PC-3 (cell line): Measurements from ENCODE around the gene RAMP1. TPM values are rescaled to one million over a fixed set of nuclear protein-coding genes. Genes with fewer than 3 reads are reported as not detected.
A peak's percentile ranks its signal among the peaks of the same experiment; 100 is the strongest.

Source experiments
- ATAC-seq: fragments of 200-7000 bp; cut with Tn5 transposase; 2 replicates; pipeline ENCODE4 v1.9.1; 2020; ENCODE audit warnings: mild to moderate bottlenecking, moderate library complexity
- BruUV-seq: library from RNA; stranded (reverse); fragments of 400-500 nt; replicated peaks from 2 replicates; lab custom pipeline; 2021; lab: Mats Ljungman, UMichigan
- CTCF ChIA-PET: fragments of 300-600 bp; sonication (Branson Sonifier 250); formaldehyde crosslinking; loops from one replicate; lab custom pipeline; 2022; ENCODE audit warnings: antibody characterized with exemption; lab: Charles Lee
- POLR2A ChIA-PET: fragments of 300-600 bp; sonication (Branson Sonifier 250); formaldehyde crosslinking; loops from one replicate; lab custom pipeline; 2022; ENCODE audit warnings: antibody characterized with exemption; ENCODE audit not compliant: unreplicated experiment; lab: Charles Lee
- DNase-seq: peaks from one replicate; pipeline ENCODE4 v3.0.0-alpha.2; 2015
- H2AFZ ChIP-seq: fragments of 300-600 bp; sonication (generic); 2 replicates; pipeline ENCODE4 v1.6.0; 2016; ENCODE audit warnings: antibody characterized with exemption, low read length
- H3F3A ChIP-seq: fragments of 300-600 bp; sonication (generic); one replicate; pipeline ENCODE4 v1.6.0; 2017; ENCODE audit warnings: antibody characterized with exemption, low read length, control low read depth, mild to moderate bottlenecking; ENCODE audit not compliant: unreplicated experiment
- H3K27ac ChIP-seq: fragments of 300-600 bp; sonication (generic); 2 replicates; pipeline ENCODE4 v1.5.1; 2016; ENCODE audit warnings: mild to moderate bottlenecking, low read length
- H3K27me3 ChIP-seq: fragments of 300-600 bp; sonication (generic); 2 replicates; pipeline ENCODE4 v1.6.1; 2016; ENCODE audit warnings: low read length, mixed read lengths
- H3K36me3 ChIP-seq: fragments of 300-600 bp; sonication (generic); 2 replicates; pipeline ENCODE4 v1.6.1; 2016; ENCODE audit warnings: low read depth, mixed run types, low read length, mixed read lengths
- H3K4me1 ChIP-seq: fragments of 300-600 bp; sonication (generic); 2 replicates; pipeline ENCODE4 v1.5.1; 2016; ENCODE audit warnings: low read length; ENCODE audit not compliant: insufficient read depth
- H3K4me2 ChIP-seq: fragments of 300-600 bp; sonication (generic); 2 replicates; pipeline ENCODE4 v1.6.0; 2016; ENCODE audit warnings: low read length
- H3K4me3 ChIP-seq: fragments of 300-600 bp; sonication (generic); 2 replicates; pipeline ENCODE4 v1.5.1; 2016; ENCODE audit warnings: mild to moderate bottlenecking, low read length, mixed read lengths
- H3K79me2 ChIP-seq: fragments of 300-600 bp; sonication (generic); 2 replicates; pipeline ENCODE4 v1.6.1; 2017; ENCODE audit warnings: low read length, mixed read lengths
- H3K9ac ChIP-seq: fragments of 300-600 bp; sonication (generic); 2 replicates; pipeline ENCODE4 v1.6.0; 2016; ENCODE audit warnings: mild to moderate bottlenecking, low read length
- H3K9me2 ChIP-seq: fragments of 300-600 bp; sonication (generic); replicated peaks from 2 replicates; pipeline ENCODE4 v1.6.1; 2016; ENCODE audit warnings: mixed run types, low read length, mixed read lengths
- H3K9me3 ChIP-seq: fragments of 300-600 bp; sonication (generic); 2 replicates; pipeline ENCODE4 v1.6.1; 2016; ENCODE audit warnings: low read length, mixed read lengths
- H4K20me1 ChIP-seq: fragments of 300-600 bp; sonication (generic); 2 replicates; pipeline ENCODE4 v1.6.1; 2016; ENCODE audit warnings: low read length, mixed read lengths
- EZH2 ChIP-seq: fragments of 300-600 bp; sonication (generic); IDR thresholded peaks from one replicate; pipeline ENCODE4 v1.6.1; 2017; ENCODE audit warnings: antibody characterized with exemption, mild to moderate bottlenecking, low read length; ENCODE audit not compliant: unreplicated experiment
- EZH2phosphoT487 ChIP-seq: fragments of 300-600 bp; sonication (generic); IDR thresholded peaks from 2 replicates; pipeline ENCODE4 v1.6.1; 2018; ENCODE audit warnings: mild to moderate bottlenecking, antibody characterized with exemption, low read length, borderline replicate concordance
- intact Hi-C: fragments of 100-400 bp; cut with micrococcal nuclease; formaldehyde crosslinking; loops from 2 replicates; pipeline ENCODE4 v1.9.0; 2023
- total RNA-seq: library from RNA; depleted of rRNA; stranded (reverse); fragments of >200 nt; gene quantifications from 2 replicates; pipeline ENCODE4 v1.2.3, GENCODE V29; 2014
- TF ChIP-seq, protein P1 (sequence below): fragments of 300-600 bp; sonication (generic); conservative IDR thresholded peaks from 2 replicates; pipeline ENCODE4 v1.5.1; 2017; ENCODE audit warnings: antibody characterized with exemption, low read depth, mild to moderate bottlenecking, low read length

The RAMP1 gene
- total RNA-seq, 1 experiment from 2014 or later, result 210 TPM

DNA sequence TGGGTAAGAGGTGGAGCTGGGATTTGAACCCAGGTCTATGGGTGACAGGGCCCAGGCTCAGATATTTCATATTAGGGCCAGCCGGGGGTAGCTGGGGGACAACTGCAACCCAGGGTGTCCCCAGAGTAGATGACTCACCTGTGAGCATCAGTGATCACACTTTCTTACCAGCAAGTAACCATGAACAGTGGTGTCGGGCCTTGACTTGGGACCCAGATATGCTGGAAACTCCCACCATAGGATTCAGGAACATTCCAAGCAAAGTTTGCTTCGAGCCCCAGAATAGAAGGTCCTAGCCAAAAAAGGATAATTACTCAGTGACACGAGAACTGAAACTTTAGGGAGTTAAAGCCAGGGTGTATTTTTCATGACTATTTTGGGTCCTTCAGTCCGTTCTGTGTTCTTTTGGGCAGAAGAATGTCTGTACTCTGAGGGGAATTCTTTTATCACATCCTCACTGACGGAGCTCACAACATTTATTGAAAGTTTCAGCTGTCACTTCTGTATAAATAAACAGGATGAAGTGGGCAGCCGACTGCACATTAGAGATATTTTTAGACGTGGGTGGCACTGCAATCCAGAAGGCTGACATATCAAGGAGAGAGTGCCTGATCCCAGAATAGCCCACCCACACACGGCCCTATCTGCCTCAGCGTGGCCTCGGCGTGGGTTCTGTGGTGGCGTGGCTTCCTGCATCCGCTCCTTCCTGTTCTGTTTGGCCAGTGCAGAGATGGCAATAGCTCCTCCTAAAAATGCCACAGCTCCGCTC, 45.6 kb downstream of the RAMP1 start:
- Histone ChIP-seq H3K79me2 (no peaks in the 10 kb centered on the region), H3K4me1 (no peaks in the 10 kb centered on the region), H3F3A (no peaks in the 10 kb centered on the region), H3K36me3 (peaks cover 7% of the 10 kb centered on the region; the same call in 1 of the 2 replicates), H3K9ac (no peak overlapping the region), H3K4me3 (no peak overlapping the region), H3K27ac (no peak overlapping the region), H3K27me3 (no peaks in the 10 kb centered on the region), H3K9me2 (no peaks in the 10 kb centered on the region), H3K4me2 (no peak overlapping the region), H2AFZ (no peak overlapping the region), H3K9me3 (no peaks in the 10 kb centered on the region), H4K20me1 (no peaks in the 10 kb centered on the region)
- DNase-seq (no peak), ATAC-seq (no peak)
- intact Hi-C loops, result no loop called here
- POLR2A ChIA-PET, result no interaction called here
- CTCF ChIA-PET, result no interaction called here
- TSS peak; percentile 7 for BruUV-seq
- no peak for TF ChIP-seq EZH2phosphoT487
- TF ChIP-seq EZH2, result no peak
- TF ChIP-seq, protein P1, sequence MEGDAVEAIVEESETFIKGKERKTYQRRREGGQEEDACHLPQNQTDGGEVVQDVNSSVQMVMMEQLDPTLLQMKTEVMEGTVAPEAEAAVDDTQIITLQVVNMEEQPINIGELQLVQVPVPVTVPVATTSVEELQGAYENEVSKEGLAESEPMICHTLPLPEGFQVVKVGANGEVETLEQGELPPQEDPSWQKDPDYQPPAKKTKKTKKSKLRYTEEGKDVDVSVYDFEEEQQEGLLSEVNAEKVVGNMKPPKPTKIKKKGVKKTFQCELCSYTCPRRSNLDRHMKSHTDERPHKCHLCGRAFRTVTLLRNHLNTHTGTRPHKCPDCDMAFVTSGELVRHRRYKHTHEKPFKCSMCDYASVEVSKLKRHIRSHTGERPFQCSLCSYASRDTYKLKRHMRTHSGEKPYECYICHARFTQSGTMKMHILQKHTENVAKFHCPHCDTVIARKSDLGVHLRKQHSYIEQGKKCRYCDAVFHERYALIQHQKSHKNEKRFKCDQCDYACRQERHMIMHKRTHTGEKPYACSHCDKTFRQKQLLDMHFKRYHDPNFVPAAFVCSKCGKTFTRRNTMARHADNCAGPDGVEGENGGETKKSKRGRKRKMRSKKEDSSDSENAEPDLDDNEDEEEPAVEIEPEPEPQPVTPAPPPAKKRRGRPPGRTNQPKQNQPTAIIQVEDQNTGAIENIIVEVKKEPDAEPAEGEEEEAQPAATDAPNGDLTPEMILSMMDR, result no peak

DNA sequence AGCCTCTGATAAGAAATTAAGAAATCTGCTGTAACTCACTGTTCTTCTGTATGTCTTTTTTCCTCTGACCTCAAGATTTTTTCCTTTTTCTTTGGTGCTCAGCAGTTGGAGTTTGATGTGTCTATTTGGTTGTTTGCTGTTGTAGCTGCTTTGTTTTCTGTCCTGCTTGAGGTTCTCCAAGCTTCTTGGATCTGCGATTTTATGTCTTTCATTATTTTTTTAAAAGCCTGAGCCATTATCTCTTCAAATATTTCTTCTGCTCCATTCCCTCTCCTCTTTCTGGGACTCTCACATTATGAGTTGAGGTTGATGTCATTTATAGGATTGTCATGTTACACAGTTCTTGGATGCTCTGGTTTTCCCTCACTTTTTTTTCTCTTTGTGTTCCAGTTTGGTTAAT, 47.7 kb downstream of the RAMP1 start:
- Histone ChIP-seq H3K4me1 (no peaks in the 10 kb centered on the region), H3K4me3 (no peak overlapping the region), H3K36me3 (peaks cover 10% of the 10 kb centered on the region; the same call in 1 of the 2 replicates), H2AFZ (no peak overlapping the region), H4K20me1 (no peaks in the 10 kb centered on the region), H3K9me3 (no peaks in the 10 kb centered on the region), H3K27ac (no peak overlapping the region), H3K9ac (no peak overlapping the region), H3F3A (no peaks in the 10 kb centered on the region), H3K79me2 (no peaks in the 10 kb centered on the region), H3K9me2 (no peaks in the 10 kb centered on the region), H3K4me2 (no peak overlapping the region), H3K27me3 (no peaks in the 10 kb centered on the region)
- intact Hi-C loops, result no loop called here
- ATAC-seq, result no peak
- ChIA-PET POLR2A (no interaction called here), CTCF (no interaction called here)
- no TSS peak for BruUV-seq
- DNase-seq, result no peak
- TF ChIP-seq, protein P1, result no peak
- TF ChIP-seq EZH2phosphoT487 (no peak), EZH2 (no peak)

DNA sequence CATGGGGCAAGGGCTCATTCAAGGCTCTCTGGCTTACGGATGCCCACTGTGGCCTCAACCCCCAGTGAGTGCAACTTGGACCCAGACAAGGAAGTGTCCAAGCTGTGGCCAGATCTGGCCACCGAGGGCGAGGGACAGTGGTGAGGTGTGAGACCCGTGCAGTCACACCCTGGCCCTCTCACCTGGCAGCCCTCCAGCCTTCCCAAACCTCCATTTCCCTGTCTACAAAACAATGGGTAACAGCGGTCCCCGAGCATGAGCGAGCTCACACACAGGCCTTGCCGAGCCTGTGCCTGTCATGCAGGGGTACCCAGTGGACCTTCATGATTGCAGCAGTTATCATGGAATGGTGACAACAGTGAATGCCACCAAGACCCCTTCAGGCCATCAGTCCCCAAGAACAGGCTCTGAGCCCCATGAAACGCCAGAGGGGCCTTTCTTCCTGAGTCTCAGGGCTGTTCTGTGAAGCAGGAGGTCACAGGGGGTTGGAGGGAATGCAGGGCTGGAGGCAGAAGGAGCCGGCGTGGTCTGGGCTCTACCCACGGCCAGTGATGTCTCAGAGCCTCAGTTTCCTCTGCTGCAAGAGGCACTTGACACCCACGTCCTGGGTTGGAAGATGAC, 49.8 kb downstream of the RAMP1 start:
- no peak overlapping the region for H3K4me2 ChIP-seq
- TF ChIP-seq EZH2phosphoT487, result no peak
- TF ChIP-seq, protein P1, result no peak
- TF ChIP-seq EZH2, result no peak
- peaks cover 10% of the 10 kb centered on the region; the same call in 1 of the 2 replicates for H3K36me3 ChIP-seq
- no peaks in the 10 kb centered on the region for H3K4me1 ChIP-seq
- no peak overlapping the region for H3K4me3 ChIP-seq
- no peak overlapping the region for H3K27ac ChIP-seq
- ATAC-seq (no peak), DNase-seq (no peak)
- ChIA-PET CTCF (no interaction called here), POLR2A (no interaction called here)
- H3F3A ChIP-seq, result no peaks in the 10 kb centered on the region
- BruUV-seq, result no TSS peak
- no peak overlapping the region for H3K9ac ChIP-seq
- H2AFZ ChIP-seq, result no peak overlapping the region
- H3K9me3 ChIP-seq, result no peaks in the 10 kb centered on the region
- H3K79me2 ChIP-seq, result no peaks in the 10 kb centered on the region
- H3K27me3 ChIP-seq, result no peaks in the 10 kb centered on the region
- H3K9me2 ChIP-seq, result no peaks in the 10 kb centered on the region
- H4K20me1 ChIP-seq, result no peaks in the 10 kb centered on the region
- intact Hi-C loops, result no loop called here
